GM23248 (cell line): ENCODE measurements around the gene ZNF488. TPM values are rescaled to one million over a fixed set of nuclear protein-coding genes. Genes with fewer than 3 reads are reported as not detected.

Source experiments
- DNase-seq: peaks from one replicate; pipeline ENCODE4 v3.0.0-alpha.2; 2015
- H2AFZ ChIP-seq: fragments of 200-600 bp; sonication (generic); 2 replicates; pipeline ENCODE4 v1.6.1; 2016; ENCODE audit warnings: antibody characterized with exemption
- H3F3A ChIP-seq: fragments of 200-600 bp; sonication (generic); 2 replicates; pipeline ENCODE4 v1.6.1; 2016; ENCODE audit warnings: mild to moderate bottlenecking, antibody characterized with exemption, mixed run types; ENCODE audit not compliant: insufficient read depth
- H3K27ac ChIP-seq: fragments of 200-600 bp; sonication (generic); 2 replicates; pipeline ENCODE4 v1.5.1; 2016; ENCODE audit warnings: mild to moderate bottlenecking
- H3K27me3 ChIP-seq: fragments of 200-600 bp; sonication (generic); replicated peaks from 2 replicates; pipeline ENCODE4 v1.6.1; 2016; ENCODE audit warnings: mild to moderate bottlenecking; ENCODE audit not compliant: insufficient read depth
- H3K36me3 ChIP-seq: fragments of 200-600 bp; sonication (generic); 2 replicates; pipeline ENCODE4 v1.6.1; 2016; ENCODE audit warnings: low read depth, mild to moderate bottlenecking
- H3K4me1 ChIP-seq: fragments of 200-600 bp; sonication (generic); 2 replicates; pipeline ENCODE4 v1.6.1; 2016; ENCODE audit warnings: mild to moderate bottlenecking; ENCODE audit not compliant: insufficient read depth
- H3K4me2 ChIP-seq: fragments of 200-600 bp; sonication (generic); one replicate; pipeline ENCODE4 v1.6.1; 2016; ENCODE audit warnings: mild to moderate bottlenecking; ENCODE audit not compliant: unreplicated experiment
- H3K4me3 ChIP-seq: fragments of 200-600 bp; sonication (generic); 2 replicates; pipeline ENCODE4 v1.5.1; 2016; ENCODE audit warnings: mild to moderate bottlenecking
- H3K79me2 ChIP-seq: fragments of 200-600 bp; sonication (generic); 2 replicates; pipeline ENCODE4 v1.6.1; 2016; ENCODE audit warnings: mild to moderate bottlenecking; ENCODE audit not compliant: insufficient read depth
- H3K9ac ChIP-seq: fragments of 200-600 bp; sonication (generic); 2 replicates; pipeline ENCODE4 v1.6.1; 2016; ENCODE audit warnings: mild to moderate bottlenecking
- H3K9me2 ChIP-seq: fragments of 200-600 bp; sonication (generic); 2 replicates; pipeline ENCODE4 v1.6.1; 2016; ENCODE audit warnings: mixed run types, mild to moderate bottlenecking, moderate library complexity; ENCODE audit not compliant: insufficient read depth
- H3K9me3 ChIP-seq: fragments of 200-600 bp; sonication (generic); one replicate; pipeline ENCODE4 v1.6.1; 2017; ENCODE audit warnings: low read depth
- H4K20me1 ChIP-seq: fragments of 200-600 bp; sonication (generic); 2 replicates; pipeline ENCODE4 v1.6.0; 2016; ENCODE audit not compliant: insufficient read depth
- EZH2 ChIP-seq: fragments of 200-600 bp; sonication (generic); IDR thresholded peaks from 2 replicates; pipeline ENCODE4 v1.6.1; 2018; ENCODE audit warnings: antibody characterized with exemption, mild to moderate bottlenecking; ENCODE audit not compliant: insufficient read depth, poor library complexity, severe bottlenecking
- EZH2phosphoT487 ChIP-seq: fragments of 200-600 bp; sonication (generic); IDR thresholded peaks from 2 replicates; pipeline ENCODE4 v1.6.1; 2018; ENCODE audit warnings: antibody characterized with exemption, moderate library complexity, mild to moderate bottlenecking, low read depth; ENCODE audit not compliant: insufficient read depth
- whole genome bisulfite sequencing, 2 experiments: methylation state at CpG; one replicate each; pipeline ENCODE4 v1.1.6; 2015 to 2017; ENCODE audit warnings: low lambda C conversion rate in 2 of 2, low coverage in 1 of 2; ENCODE audit errors: missing lambda C conversion rate in 2 of 2; 5-methylcytosine and 5-hydroxymethylcytosine counted together
- in situ Hi-C: fragments of 300-500 bp; cut with MboI; formaldehyde crosslinking; loops from 2 replicates; pipeline ENCODE4 v1.15.0; 2020
- polyA plus RNA-seq: library from polyadenylated mRNA; unstranded; fragments of >200 nt; fragmentation: Nextera tagmentation; extraction: Ambion mirVana; gene quantifications from 2 replicates; pipeline ENCODE4 v1.2.1, GENCODE V29; 2016
- total RNA-seq: library from RNA; depleted of rRNA; stranded (reverse); fragments of >200 nt; shearing (Covaris generic); gene quantifications from 2 replicates; pipeline ENCODE4 v1.2.3, GENCODE V29; 2014

The ZNF488 gene
- total and polyA plus RNA-seq, 2 experiments from 2014 or later: 0.11 TPM; not detected in 1

DNA sequence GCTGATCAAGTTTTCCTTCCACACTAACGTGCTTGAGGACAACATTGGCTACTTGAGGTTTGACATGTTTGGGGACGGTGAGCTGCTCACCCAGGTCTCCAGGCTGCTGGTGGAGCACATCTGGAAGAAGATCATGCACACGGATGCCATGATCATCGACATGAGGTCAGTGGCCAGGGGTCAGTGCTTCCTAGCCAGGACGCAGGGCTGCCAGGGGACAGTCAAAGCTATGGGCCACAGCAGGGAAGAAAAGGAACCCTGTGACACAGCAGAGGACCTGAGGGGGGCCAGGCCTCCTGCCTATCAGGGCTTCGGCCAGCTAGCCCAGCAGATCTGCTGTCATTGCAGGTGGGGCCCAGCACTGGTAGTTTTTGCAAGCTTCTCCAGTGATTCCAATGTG, 30.7 kb downstream of the ZNF488 start:
- H3K9me2 ChIP-seq: no peaks in the 10 kb centered on the region
- H2AFZ ChIP-seq: no peak overlapping the region
- no peaks in the 10 kb centered on the region for H3K9me3 ChIP-seq
- peaks cover 11% of the 10 kb centered on the region for H3K27me3 ChIP-seq
- no peaks in the 10 kb centered on the region for H3K4me1 ChIP-seq
- H3K4me3 ChIP-seq: no peak overlapping the region
- no peak overlapping the region for H3K4me2 ChIP-seq
- 73% methylated on average over 6 of the region's 6 CpGs for WGBS, 2 experiments
- H3K36me3 ChIP-seq: no peaks in the 10 kb centered on the region
- H3K9ac ChIP-seq: no peak overlapping the region
- TF ChIP-seq EZH2phosphoT487: no peak
- no peak for TF ChIP-seq EZH2
- no peak for DNase-seq
- no peaks in the 10 kb centered on the region for H3F3A ChIP-seq
- in situ Hi-C loops: no loop called here
- no peaks in the 10 kb centered on the region for H4K20me1 ChIP-seq
- no peaks in the 10 kb centered on the region for H3K79me2 ChIP-seq
- no peak overlapping the region for H3K27ac ChIP-seq

DNA sequence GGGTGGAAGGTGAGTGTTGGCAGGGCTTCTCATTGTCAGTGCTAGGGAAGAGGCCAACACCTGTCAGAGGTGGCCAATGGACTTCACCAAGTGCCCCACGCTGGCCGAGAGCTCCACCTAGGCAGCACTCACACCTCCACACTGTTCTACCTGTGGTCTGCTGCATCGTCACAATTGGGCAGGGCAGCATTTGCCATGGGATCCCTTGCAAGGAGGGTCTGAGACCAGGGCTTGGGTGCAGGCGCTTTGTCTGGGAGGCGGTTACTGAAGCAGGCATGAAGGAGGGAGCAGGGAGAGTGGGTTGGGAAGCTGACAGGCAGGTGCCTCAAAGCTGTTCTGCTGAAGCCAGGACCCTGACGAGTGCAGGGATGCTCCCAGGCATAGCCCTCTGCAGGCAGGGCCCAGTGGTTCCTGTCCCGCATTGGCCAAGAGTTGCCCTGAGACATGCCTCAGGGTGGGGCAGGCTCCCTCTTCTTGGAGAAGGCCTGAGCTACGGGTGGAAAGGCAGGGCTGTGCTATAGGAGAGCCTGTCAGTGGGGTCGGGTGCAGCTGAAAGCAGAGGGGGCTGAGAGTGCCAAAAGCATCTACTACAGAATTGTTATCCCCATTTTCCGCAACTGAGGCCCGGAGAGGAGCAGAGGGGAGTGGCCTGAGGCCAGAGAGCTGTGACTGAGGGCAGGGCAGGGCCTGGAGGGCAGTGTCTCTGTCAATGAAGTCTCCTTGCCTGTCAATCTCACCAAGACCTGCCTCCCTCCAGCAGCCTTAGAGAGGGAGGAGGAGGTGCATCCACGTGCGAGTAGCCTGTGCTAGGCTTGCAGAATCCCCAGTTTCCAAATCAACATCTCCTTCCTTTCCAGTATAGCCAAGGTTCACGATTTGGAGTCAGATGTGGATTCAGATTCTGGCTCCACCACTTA, 31.9 kb downstream of the ZNF488 start:
- H4K20me1 ChIP-seq: no peaks in the 10 kb centered on the region
- WGBS, 2 experiments: 52 to 54% methylated on average over 14 of the region's 14 CpGs
- H3K36me3 ChIP-seq: no peaks in the 10 kb centered on the region
- in situ Hi-C loops: no loop called here
- H3K79me2 ChIP-seq: no peaks in the 10 kb centered on the region
- DNase-seq: no peak
- no peaks in the 10 kb centered on the region for H3K9me3 ChIP-seq
- no peak overlapping the region for H3K4me3 ChIP-seq
- no peak overlapping the region for H3K27ac ChIP-seq
- no peaks in the 10 kb centered on the region for H3K9me2 ChIP-seq
- H3K9ac ChIP-seq: no peak overlapping the region
- TF ChIP-seq EZH2phosphoT487 (no peak), EZH2 (no peak)
- H2AFZ ChIP-seq: no peak overlapping the region
- no peaks in the 10 kb centered on the region for H3K4me1 ChIP-seq
- H3K4me2 ChIP-seq: no peak overlapping the region
- peaks cover 11% of the 10 kb centered on the region for H3K27me3 ChIP-seq
- H3F3A ChIP-seq: no peaks in the 10 kb centered on the region

DNA sequence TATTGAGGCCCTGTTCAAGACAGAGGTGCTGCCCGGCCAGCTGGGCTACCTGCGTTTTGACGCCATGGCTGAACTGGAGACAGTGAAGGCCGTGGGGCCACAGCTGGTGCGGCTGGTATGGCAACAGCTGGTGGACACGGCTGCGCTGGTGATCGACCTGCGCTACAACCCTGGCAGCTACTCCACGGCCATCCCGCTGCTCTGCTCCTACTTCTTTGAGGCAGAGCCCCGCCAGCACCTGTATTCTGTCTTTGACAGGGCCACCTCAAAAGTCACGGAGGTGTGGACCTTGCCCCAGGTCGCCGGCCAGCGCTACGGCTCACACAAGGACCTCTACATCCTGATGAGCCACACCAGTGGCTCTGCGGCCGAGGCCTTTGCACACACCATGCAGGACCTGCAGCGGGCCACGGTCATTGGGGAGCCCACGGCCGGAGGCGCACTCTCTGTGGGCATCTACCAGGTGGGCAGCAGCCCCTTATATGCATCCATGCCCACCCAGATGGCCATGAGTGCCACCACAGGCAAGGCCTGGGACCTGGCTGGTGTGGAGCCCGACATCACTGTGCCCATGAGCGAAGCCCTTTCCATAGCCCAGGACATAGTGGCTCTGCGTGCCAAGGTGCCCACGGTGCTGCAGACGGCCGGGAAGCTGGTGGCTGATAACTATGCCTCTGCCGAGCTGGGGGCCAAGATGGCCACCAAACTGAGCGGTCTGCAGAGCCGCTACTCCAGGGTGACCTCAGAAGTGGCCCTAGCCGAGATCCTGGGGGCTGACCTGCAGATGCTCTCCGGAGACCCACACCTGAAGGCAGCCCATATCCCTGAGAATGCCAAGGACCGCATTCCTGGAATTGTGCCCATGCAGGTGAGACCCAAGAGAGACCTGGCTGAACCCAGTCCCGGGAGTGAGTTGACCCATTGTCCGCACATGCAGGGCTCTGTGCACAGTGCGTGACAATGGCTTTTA, 33.1 kb downstream of the ZNF488 start:
- no peak for TF ChIP-seq EZH2
- TF ChIP-seq EZH2phosphoT487: no peak
- Histone ChIP-seq H3K9ac (no peak overlapping the region), H3K36me3 (no peaks in the 10 kb centered on the region), H3K27ac (no peak overlapping the region), H3K9me2 (no peaks in the 10 kb centered on the region), H2AFZ (no peak overlapping the region), H4K20me1 (no peaks in the 10 kb centered on the region), H3K4me1 (no peaks in the 10 kb centered on the region), H3K9me3 (no peaks in the 10 kb centered on the region), H3K79me2 (no peaks in the 10 kb centered on the region), H3K4me2 (no peak overlapping the region), H3K4me3 (no peak overlapping the region), H3K27me3 (peaks cover 11% of the 10 kb centered on the region), H3F3A (no peaks in the 10 kb centered on the region)
- in situ Hi-C loops: no loop called here
- WGBS, 2 experiments: 77 to 80% methylated on average over 37 to 39 of the region's 39 CpGs
- no peak for DNase-seq

DNA sequence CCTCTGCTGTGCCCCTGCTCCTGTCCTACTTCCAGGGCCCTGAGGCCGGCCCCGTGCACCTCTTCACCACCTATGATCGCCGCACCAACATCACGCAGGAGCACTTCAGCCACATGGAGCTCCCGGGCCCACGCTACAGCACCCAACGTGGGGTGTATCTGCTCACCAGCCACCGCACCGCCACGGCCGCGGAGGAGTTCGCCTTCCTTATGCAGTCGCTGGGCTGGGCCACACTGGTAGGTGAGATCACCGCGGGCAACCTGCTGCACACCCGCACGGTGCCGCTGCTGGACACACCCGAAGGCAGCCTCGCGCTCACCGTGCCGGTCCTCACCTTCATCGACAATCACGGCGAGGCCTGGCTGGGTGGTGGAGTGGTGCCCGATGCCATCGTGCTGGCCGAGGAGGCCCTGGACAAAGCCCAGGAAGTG, 34.1 kb downstream of the ZNF488 start:
- H2AFZ ChIP-seq: no peak overlapping the region
- WGBS, 2 experiments: 89 to 91% methylated on average over 27 to 31 of the region's 31 CpGs
- no peak for TF ChIP-seq EZH2
- no peak for TF ChIP-seq EZH2phosphoT487

More for the DNA sequence above, 34.1 kb downstream of the ZNF488 start:
- H3F3A ChIP-seq: no peaks in the 10 kb centered on the region
- DNase-seq: no peak
- no peaks in the 10 kb centered on the region for H3K9me3 ChIP-seq
- in situ Hi-C loops: no loop called here
- no peak overlapping the region for H3K4me2 ChIP-seq
- no peaks in the 10 kb centered on the region for H4K20me1 ChIP-seq
- no peak overlapping the region for H3K4me3 ChIP-seq
- H3K36me3 ChIP-seq: no peaks in the 10 kb centered on the region
- H3K79me2 ChIP-seq: no peaks in the 10 kb centered on the region
- no peaks in the 10 kb centered on the region for H3K9me2 ChIP-seq
- H3K4me1 ChIP-seq: no peaks in the 10 kb centered on the region
- peaks cover 16% of the 10 kb centered on the region for H3K27me3 ChIP-seq
- H3K27ac ChIP-seq: no peak overlapping the region
- no peak overlapping the region for H3K9ac ChIP-seq
